K562 (cell line): ENCODE measurements around the gene SH3BP2. TPM values are rescaled to one million over a fixed set of nuclear protein-coding genes. Genes with fewer than 3 reads are reported as not detected.

Experiments used
- ATAC-seq: fragments of 200-7000 bp; cut with Tn5 transposase; 3 replicates; pipeline ENCODE4 v1.9.1; 2020; ENCODE audit warnings: moderate library complexity
- BruUV-seq: library from RNA; stranded (reverse); fragments of 400-500 nt; replicated peaks from 2 replicates; lab custom pipeline; 2021; lab: Mats Ljungman, UMichigan
- CTCF ChIA-PET: fragments of 300-600 bp; formaldehyde crosslinking; extraction: SDS; loops from one replicate; lab custom pipeline; 2021; ENCODE audit warnings: low intra/inter-chr PET ratio; lab: Yijun Ruan, JAX
- POLR2A ChIA-PET: fragments of 300-600, 350-650 bp; sonication (Branson Sonifier 250); formaldehyde crosslinking; extraction: SDS; loops from one replicate; lab custom pipeline; 2021; ENCODE audit warnings: antibody characterized with exemption, inconsistent platforms; lab: Yijun Ruan, JAX
- DNase-seq, 4 experiments: peaks; one replicate each; pipeline versions ENCODE4 v3.0.0 to v3.0.0-alpha.2; 2011 to 2018; ENCODE audit warnings: low spot score in 3 of 4, mixed read lengths in 3 of 4; ENCODE audit errors: extremely low read depth in 1 of 4
- FAIRE-seq: peaks from 2 replicates; lab custom pipeline; 2011; peaks lifted over from hg19 to GRCh38; lab: Jason Lieb, UNC
- H2AFZ ChIP-seq: 2 replicates; pipeline ENCODE4 v1.6.0; 2011; ENCODE audit warnings: low read depth, low read length, control low read depth, inconsistent platforms
- H3K27ac ChIP-seq: fragments of 200-600 bp; 3 replicates; pipeline ENCODE4 v1.8.0; 2011; ENCODE audit warnings: low read depth, mild to moderate bottlenecking, control low read depth, inconsistent platforms, low read length, moderate library complexity, mixed read lengths; ENCODE audit errors: extremely low read depth
- H3K27me3 ChIP-seq, 2 experiments: fragments of 300-600 bp in 1 of 2; 2 replicates in 1 of 2; 3 replicates in 1 of 2; pipeline versions ENCODE4 v1.6.0 to v1.8.0; 2011; ENCODE audit warnings: inconsistent platforms in 2 of 2, low read length in 2 of 2, mild to moderate bottlenecking in 1 of 2, mixed read lengths in 1 of 2, moderate library complexity in 1 of 2; ENCODE audit not compliant: control insufficient read depth in 2 of 2, insufficient read depth in 2 of 2
- H3K36me3 ChIP-seq: fragments of 300-600 bp; 3 replicates; pipeline ENCODE4 v1.8.0; 2011; ENCODE audit warnings: mild to moderate bottlenecking, low read length, inconsistent platforms; ENCODE audit not compliant: control insufficient read depth, insufficient read depth
- H3K4me1 ChIP-seq, 2 experiments: fragments of 200-600 bp in 1 of 2; replicated peaks in 1 of 2; 2 replicates in 1 of 2; 3 replicates in 1 of 2; pipeline versions ENCODE4 v1.5.1 to v1.8.0; 2011; ENCODE audit warnings: inconsistent platforms in 2 of 2, low read length in 2 of 2, mild to moderate bottlenecking in 1 of 2, mixed read lengths in 1 of 2, moderate library complexity in 1 of 2; ENCODE audit not compliant: control insufficient read depth in 2 of 2, insufficient read depth in 2 of 2
- H3K4me2 ChIP-seq: 2 replicates; pipeline ENCODE4 v1.6.1; 2011; ENCODE audit warnings: low read length, control low read depth, inconsistent platforms, mixed read lengths; ENCODE audit not compliant: insufficient read depth
- H3K4me3 ChIP-seq: fragments of 200-600 bp; sonication (generic), shearing (Covaris generic); 2 replicates; pipeline ENCODE4 v1.5.1; 2016; ENCODE audit warnings: control low read depth, inconsistent platforms
- H3K79me2 ChIP-seq: fragments of 200-600 bp; 3 replicates; pipeline ENCODE4 v1.8.0; 2011; ENCODE audit warnings: low read length, inconsistent platforms; ENCODE audit not compliant: control insufficient read depth, insufficient read depth
- H3K9ac ChIP-seq, 2 experiments: 2 replicates each; pipeline versions ENCODE4 v1.6.0 to v1.6.1; 2011; ENCODE audit warnings: low read depth in 2 of 2, low read length in 2 of 2, control low read depth in 1 of 2, inconsistent platforms in 1 of 2, mild to moderate bottlenecking in 1 of 2, mixed read lengths in 1 of 2; ENCODE audit not compliant: insufficient read depth in 1 of 2
- H3K9me1 ChIP-seq: one replicate; pipeline ENCODE4 v1.6.0; 2011; ENCODE audit warnings: inconsistent platforms, mild to moderate bottlenecking, low read length, moderate library complexity; ENCODE audit not compliant: control insufficient read depth, insufficient read depth
- H3K9me3 ChIP-seq: replicated peaks from 2 replicates; pipeline ENCODE4 v1.5.1; 2011; ENCODE audit warnings: low read depth, low read length, inconsistent platforms; ENCODE audit not compliant: control insufficient read depth, insufficient read depth
- H4K20me1 ChIP-seq: replicated peaks from 2 replicates; pipeline ENCODE4 v1.6.1; 2011; ENCODE audit warnings: low read length, inconsistent platforms, mixed read lengths; ENCODE audit not compliant: control insufficient read depth, insufficient read depth
- CTCF ChIP-seq, 3 experiments: IDR thresholded peaks in 2 of 3; conservative IDR thresholded peaks in 1 of 3; 2 replicates each; pipeline ENCODE4 v1.5.1; 2011 to 2012; ENCODE audit warnings: low read length in 3 of 3, mild to moderate bottlenecking in 3 of 3, control low read depth in 2 of 3, improper control_type of control experiment in 1 of 3, inconsistent platforms in 1 of 3, low read depth in 1 of 3, mixed read lengths in 1 of 3, moderate library complexity in 1 of 3; ENCODE audit not compliant: insufficient read depth in 2 of 3
- DNMT1 ChIP-seq: fragments of 450-650 bp; IDR thresholded peaks from 2 replicates; pipeline ENCODE4 v1.6.1; 2016; ENCODE audit warnings: antibody characterized with exemption, mild to moderate bottlenecking
- GTF2A2 ChIP-seq: IDR thresholded peaks from 2 replicates; pipeline ENCODE4 v1.6.1; 2016; ENCODE audit warnings: mild to moderate bottlenecking, missing genetic modification characterization, missing compliant biosample characterization
- STAG1 ChIP-seq: sonication (generic); formaldehyde crosslinking; IDR thresholded peaks from 2 replicates; pipeline ENCODE4 v1.5.0; 2020; ENCODE audit warnings: missing genetic modification reagents, borderline replicate concordance
- WGBS: fragments of 100-300 bp; shearing (Covaris generic); methylation state at CpG from one replicate; pipeline ENCODE4 v1.1.6; 2016; ENCODE audit warnings: low coverage, mixed read lengths; ENCODE audit not compliant: insufficient coverage; ENCODE audit errors: missing lambda C conversion rate; 5-methylcytosine and 5-hydroxymethylcytosine counted together
- in situ Hi-C: fragments of 300-500 bp; cut with MboI; formaldehyde crosslinking; loops from 4 replicates; pipeline ENCODE4 v1.15.0; 2018; ENCODE audit warnings: inconsistent platforms, mixed read lengths
- intact Hi-C: fragments of 100-400 bp; cut with micrococcal nuclease; formaldehyde crosslinking; loops from 2 replicates; pipeline ENCODE4 v1.14.2; 2022
- polyA plus RNA-seq, 8 experiments: library from polyadenylated mRNA; depleted of rRNA in 4 of 8; stranded (reverse) in 5 of 8; unstranded in 3 of 8; fragments of >200 nt; fragmentation: Nextera tagmentation in 2 of 8; fragmentation: Illumina TruSeq in 1 of 8; extraction: Ambion mirVana in 2 of 8; extraction: Trizol in 1 of 8; gene quantifications; 2 replicates each; pipeline versions ENCODE4 v1.2.1 to v1.2.3, GENCODE V29; 2011 to 2014; ENCODE audit warnings: inconsistent platforms in 1 of 8, missing spikeins in 1 of 8
- total RNA-seq, 7 experiments: library from RNA; depleted of rRNA in 6 of 7; stranded (reverse); fragments of >200 nt in 6 of 7; fragmentation: Illumina TruSeq in 2 of 7; extraction: Trizol in 2 of 7; gene quantifications; 2 replicates each; pipeline versions ENCODE4 v1.2.1 to v1.2.3, GENCODE V29; 2011 to 2021; ENCODE audit warnings: low replicate concordance in 1 of 7

Gene SH3BP2
- total and polyA plus RNA-seq, 9 of the 15 experiments (the other 6 are each of a cell fraction or from before 2014, with no cell fraction given) = 0.34 to 16.0 (median 5.1) TPM

GRCh38 chr4:2829321-2829932 is 36.5 kb downstream of the SH3BP2 start:
- Histone ChIP-seq H3K9me3 (no peaks in the 10 kb centered on the region), H3K27ac (no peak overlapping the region), H3K4me1 (peaks cover 0 to 64% of the 10 kb centered on the region in 2 experiments; a peak in 3 of 5 replicates), H4K20me1 (no peaks in the 10 kb centered on the region), H3K27me3 (no peaks in the 10 kb centered on the region), H3K9ac (no peak overlapping the region), H3K79me2 (no peaks in the 10 kb centered on the region), H2AFZ (no peak overlapping the region), H3K9me1 (no peaks in the 10 kb centered on the region), H3K36me3 (no peaks in the 10 kb centered on the region), H3K4me2 (no peak overlapping the region), H3K4me3 (no peak overlapping the region)
- ATAC-seq (no peak), FAIRE-seq (no peak), DNase-seq (no peak)
- WGBS = 68% methylated on average over 12 of the region's 18 CpGs
- ChIA-PET CTCF (no interaction called here), POLR2A (no interaction called here)
- no peak for TF ChIP-seq DNMT1
- TF ChIP-seq STAG1 (CRISPR knock-in tag) = no peak
- no peak for TF ChIP-seq GTF2A2 (tag)
- no peak for TF ChIP-seq CTCF (IDR thresholded peaks at IDR 0.05 in 2 of 3, conservative IDR thresholded peaks at IDR 0.05 in 1 of 3; ENCODE audit: insufficient read depth in 2 of 3, low read depth in 1 of 3, low read length in 3 of 3)
- in situ Hi-C loops = no loop called here
- intact Hi-C loops = no loop called here
- no TSS peak for BruUV-seq
